Measurements from ENCODE around the gene CDCA7. TPM values are rescaled to one million over a fixed set of nuclear protein-coding genes. Genes with fewer than 3 reads are reported as not detected.

The CDCA7 gene
- total RNA-seq, 2 donors from 2014 or later, result 3.1 to 3.6 TPM

- no peak overlapping the region for H3K27ac ChIP-seq
- intact Hi-C loops (cut with DNase I), result no loop called here
- WGBS, 2 donors, result 86% methylated on average over 2 of the region's 2 CpGs; no CpG with 5 or more reads in 1 of the 2 donors
- DNase-seq (no peak), ATAC-seq (no peak)
- H3K4me1 ChIP-seq, result peaks cover 17% of the 10 kb centered on the region
- TF ChIP-seq CTCF (IDR thresholded peaks at IDR 0.05), result no peak
- no peak for TF ChIP-seq POLR2A (IDR thresholded peaks at IDR 0.05)
- no peak overlapping the region for H3K4me3 ChIP-seq
- no peaks in the 10 kb centered on the region for H3K27me3 ChIP-seq
- H3K36me3 ChIP-seq (replicated peaks in 1 of 2; ENCODE audit: insufficient read depth in 1 of 2, low read depth in 2 of 2), result no peaks in the 10 kb centered on the region
- peaks cover 0 to 8% (median 0%) of the 10 kb centered on the region in 3 donors for H3K9me3 ChIP-seq
These were observed 10.8 kb upstream of the CDCA7 start for GRCh38 chr2:173343921-173344320.

- H3K4me3 ChIP-seq, result no peak overlapping the region
- peaks cover 0 to 8% (median 0%) of the 10 kb centered on the region in 3 donors for H3K9me3 ChIP-seq
- no peak for DNase-seq
- intact Hi-C loops (cut with DNase I), result no loop called here
- peaks cover 17% of the 10 kb centered on the region for H3K4me1 ChIP-seq
- no peaks in the 10 kb centered on the region for H3K27me3 ChIP-seq
- TF ChIP-seq POLR2A (IDR thresholded peaks at IDR 0.05) (no peak), CTCF (IDR thresholded peaks at IDR 0.05) (no peak)
- 77 to 83% methylated on average over 6 of the region's 6 CpGs for WGBS, 2 donors
- H3K36me3 ChIP-seq (replicated peaks in 1 of 2; ENCODE audit: insufficient read depth in 1 of 2, low read depth in 2 of 2), result no peaks in the 10 kb centered on the region
- no peak overlapping the region for H3K27ac ChIP-seq
- ATAC-seq, result no peak
These were observed 8.6 kb upstream of the CDCA7 start for GRCh38 chr2:173346035-173346434.

GRCh38 chr2:173347305-173348168 lies 7.1 kb upstream of the CDCA7 start:
- WGBS, 2 donors, result 35 to 40% methylated on average over 8 of the region's 8 CpGs
- no peak overlapping the region for H3K4me3 ChIP-seq
- DNase-seq (no peak), ATAC-seq (no peak)
- intact Hi-C loops (cut with DNase I), result no loop called here
- peaks cover 0 to 8% (median 0%) of the 10 kb centered on the region in 3 donors for H3K9me3 ChIP-seq
- H3K27me3 ChIP-seq, result no peaks in the 10 kb centered on the region
- no peaks in the 10 kb centered on the region for H3K36me3 ChIP-seq (replicated peaks in 1 of 2; ENCODE audit: insufficient read depth in 1 of 2, low read depth in 2 of 2)
- H3K4me1 ChIP-seq, result peaks cover 17% of the 10 kb centered on the region
- TF ChIP-seq POLR2A (IDR thresholded peaks at IDR 0.05), result no peak
- no peak overlapping the region for H3K27ac ChIP-seq

GRCh38 chr2:173349287-173349686 lies 5.4 kb upstream of the CDCA7 start:
- H3K27me3 ChIP-seq, result peaks cover 0 to 15% of the 10 kb centered on the region in 2 donors
- no peak for ATAC-seq
- no peak for TF ChIP-seq POLR2A (IDR thresholded peaks at IDR 0.05)
- TF ChIP-seq CTCF (IDR thresholded peaks at IDR 0.05), result no peak
- no peak overlapping the region for H3K27ac ChIP-seq
- peaks cover 21% of the 10 kb centered on the region for H3K4me1 ChIP-seq
- H3K36me3 ChIP-seq (replicated peaks in 1 of 2; ENCODE audit: insufficient read depth in 1 of 2, low read depth in 2 of 2), result no peaks in the 10 kb centered on the region
- intact Hi-C loops (cut with DNase I), result no loop called here
- peaks cover 0 to 8% (median 0%) of the 10 kb centered on the region in 3 donors for H3K9me3 ChIP-seq
- 86 to 95% methylated on average over 2 of the region's 2 CpGs for WGBS, 2 donors
- no peak overlapping the region for H3K4me3 ChIP-seq
- DNase-seq, result no peak

GRCh38 chr2:173350383-173350782 lies 4.3 kb upstream of the CDCA7 start:
- Histone ChIP-seq H3K36me3 (replicated peaks in 1 of 2; ENCODE audit: insufficient read depth in 1 of 2, low read depth in 2 of 2) (no peaks in the 10 kb centered on the region), H3K4me1 (peaks cover 32% of the 10 kb centered on the region), H3K27ac (no peak overlapping the region), H3K9me3 (peaks cover 0 to 8% (median 0%) of the 10 kb centered on the region in 3 donors), H3K4me3 (no peak overlapping the region), H3K27me3 (peaks cover 0 to 19% of the 10 kb centered on the region in 2 donors)
- DNase-seq (no peak), ATAC-seq (no peak)
- 83 to 89% methylated on average over 2 of the region's 2 CpGs for WGBS, 2 donors
- TF ChIP-seq CTCF (IDR thresholded peaks at IDR 0.05) (no peak), POLR2A (IDR thresholded peaks at IDR 0.05) (no peak)
- intact Hi-C loops (cut with DNase I), result no loop called here
